Measurements from ENCODE around the gene DBR1. TPM values are rescaled to one million over a fixed set of nuclear protein-coding genes. Genes with fewer than 3 reads are reported as not detected.

The DBR1 gene
- total RNA-seq, 1 donor from 2014 or later = 15.7 TPM

DNA sequence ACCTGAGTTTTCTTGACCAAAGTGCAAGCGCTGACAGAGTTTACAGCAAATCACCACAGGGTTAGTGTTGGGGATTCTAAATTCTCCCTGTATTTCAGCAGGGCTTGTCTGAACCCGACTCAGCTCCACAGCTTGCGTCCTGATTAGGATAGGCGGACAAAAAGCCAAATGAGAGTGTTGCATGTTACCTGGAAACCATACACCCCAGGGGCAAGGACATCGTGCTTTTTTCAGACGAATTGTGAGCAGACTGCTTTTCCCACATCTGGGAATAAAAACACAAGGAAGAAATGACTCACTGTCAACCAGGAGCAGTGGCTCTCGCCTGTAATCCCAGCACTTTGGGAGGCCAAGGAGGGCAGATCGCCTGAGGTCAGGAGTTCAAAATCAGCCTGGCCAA lies 62.4 kb downstream of the DBR1 start:
- Mint-ChIP-seq H3K36me3 (ENCODE audit: low read depth, unreplicated experiment) (peaks cover 3% of the 10 kb centered on the region), H3K27ac (ENCODE audit: unreplicated experiment) (no peak overlapping the region), H3K9me3 (ENCODE audit: unreplicated experiment) (no peaks in the 10 kb centered on the region), H3K27me3 (ENCODE audit: unreplicated experiment) (peaks cover 10% of the 10 kb centered on the region), H3K4me3 (ENCODE audit: unreplicated experiment) (no peak overlapping the region), H3K4me1 (ENCODE audit: unreplicated experiment) (peaks cover 24% of the 10 kb centered on the region)
- DNase-seq (ENCODE audit: low spot score) = no peak
- TF ChIP-seq, protein P1, sequence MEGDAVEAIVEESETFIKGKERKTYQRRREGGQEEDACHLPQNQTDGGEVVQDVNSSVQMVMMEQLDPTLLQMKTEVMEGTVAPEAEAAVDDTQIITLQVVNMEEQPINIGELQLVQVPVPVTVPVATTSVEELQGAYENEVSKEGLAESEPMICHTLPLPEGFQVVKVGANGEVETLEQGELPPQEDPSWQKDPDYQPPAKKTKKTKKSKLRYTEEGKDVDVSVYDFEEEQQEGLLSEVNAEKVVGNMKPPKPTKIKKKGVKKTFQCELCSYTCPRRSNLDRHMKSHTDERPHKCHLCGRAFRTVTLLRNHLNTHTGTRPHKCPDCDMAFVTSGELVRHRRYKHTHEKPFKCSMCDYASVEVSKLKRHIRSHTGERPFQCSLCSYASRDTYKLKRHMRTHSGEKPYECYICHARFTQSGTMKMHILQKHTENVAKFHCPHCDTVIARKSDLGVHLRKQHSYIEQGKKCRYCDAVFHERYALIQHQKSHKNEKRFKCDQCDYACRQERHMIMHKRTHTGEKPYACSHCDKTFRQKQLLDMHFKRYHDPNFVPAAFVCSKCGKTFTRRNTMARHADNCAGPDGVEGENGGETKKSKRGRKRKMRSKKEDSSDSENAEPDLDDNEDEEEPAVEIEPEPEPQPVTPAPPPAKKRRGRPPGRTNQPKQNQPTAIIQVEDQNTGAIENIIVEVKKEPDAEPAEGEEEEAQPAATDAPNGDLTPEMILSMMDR (IDR thresholded peaks at IDR 0.05; ENCODE audit: unreplicated experiment) = no peak

Other genes with a start within 250 kb of the DBR1 start
- not detected for gene CLDN18, start 164.8 kb downstream of the DBR1 start, total RNA-seq (ENCODE audit: unreplicated experiment)
- gene DZIP1L, start 59.3 kb downstream of the DBR1 start, total RNA-seq (ENCODE audit: unreplicated experiment) = 7.7 TPM
- gene A4GNT, start 42.5 kb downstream of the DBR1 start, total RNA-seq (ENCODE audit: unreplicated experiment) = not detected
- gene ARMC8, start 12.4 kb upstream of the DBR1 start, total RNA-seq (ENCODE audit: unreplicated experiment) = 39.6 TPM
- not detected for gene NME9, start 154.9 kb upstream of the DBR1 start, total RNA-seq (ENCODE audit: unreplicated experiment)
- 5.9 TPM for gene MRAS, start 173.7 kb upstream of the DBR1 start, total RNA-seq (ENCODE audit: unreplicated experiment)

Measured in endothelial cell (in vitro differentiated cells).